ENCODE measurements around the gene CNRIP1. TPM values are rescaled to one million over a fixed set of nuclear protein-coding genes. Genes with fewer than 3 reads are reported as not detected.

The CNRIP1 gene
- total RNA-seq, 1 donor from 2014 or later, result 21.8 TPM

DNA sequence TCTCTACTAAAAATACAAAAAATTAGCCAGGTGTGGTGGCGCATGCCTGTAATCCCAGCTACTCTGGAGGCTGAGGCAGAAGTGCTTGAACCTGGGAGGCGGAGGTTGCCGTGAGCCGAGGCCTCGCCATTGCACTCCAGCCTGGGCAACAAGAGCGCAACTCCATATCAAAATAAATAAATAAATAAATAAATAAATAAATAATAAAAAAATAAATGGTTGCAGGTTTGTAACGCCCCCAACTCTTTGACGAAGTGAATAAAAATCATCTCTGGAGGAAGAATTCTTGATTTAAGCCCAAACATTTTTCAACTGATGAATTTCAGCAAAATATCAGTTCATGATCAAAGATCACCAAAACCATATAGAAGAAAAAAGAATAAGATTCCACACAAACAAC is 13.3 kb upstream of the CNRIP1 start:
- peaks cover 7% of the 10 kb centered on the region for H3K4me1 Mint-ChIP-seq (ENCODE audit: unreplicated experiment)
- no peaks in the 10 kb centered on the region for H3K27me3 Mint-ChIP-seq (ENCODE audit: unreplicated experiment)
- no peak overlapping the region for H3K27ac Mint-ChIP-seq (ENCODE audit: unreplicated experiment)
- TF ChIP-seq, protein P1, sequence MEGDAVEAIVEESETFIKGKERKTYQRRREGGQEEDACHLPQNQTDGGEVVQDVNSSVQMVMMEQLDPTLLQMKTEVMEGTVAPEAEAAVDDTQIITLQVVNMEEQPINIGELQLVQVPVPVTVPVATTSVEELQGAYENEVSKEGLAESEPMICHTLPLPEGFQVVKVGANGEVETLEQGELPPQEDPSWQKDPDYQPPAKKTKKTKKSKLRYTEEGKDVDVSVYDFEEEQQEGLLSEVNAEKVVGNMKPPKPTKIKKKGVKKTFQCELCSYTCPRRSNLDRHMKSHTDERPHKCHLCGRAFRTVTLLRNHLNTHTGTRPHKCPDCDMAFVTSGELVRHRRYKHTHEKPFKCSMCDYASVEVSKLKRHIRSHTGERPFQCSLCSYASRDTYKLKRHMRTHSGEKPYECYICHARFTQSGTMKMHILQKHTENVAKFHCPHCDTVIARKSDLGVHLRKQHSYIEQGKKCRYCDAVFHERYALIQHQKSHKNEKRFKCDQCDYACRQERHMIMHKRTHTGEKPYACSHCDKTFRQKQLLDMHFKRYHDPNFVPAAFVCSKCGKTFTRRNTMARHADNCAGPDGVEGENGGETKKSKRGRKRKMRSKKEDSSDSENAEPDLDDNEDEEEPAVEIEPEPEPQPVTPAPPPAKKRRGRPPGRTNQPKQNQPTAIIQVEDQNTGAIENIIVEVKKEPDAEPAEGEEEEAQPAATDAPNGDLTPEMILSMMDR (IDR thresholded peaks at IDR 0.05; ENCODE audit: unreplicated experiment), result no peak
- H3K9me3 Mint-ChIP-seq (ENCODE audit: unreplicated experiment), result no peaks in the 10 kb centered on the region
- DNase-seq (ENCODE audit: low spot score), result no peak
- H3K4me3 Mint-ChIP-seq (ENCODE audit: unreplicated experiment), result no peak overlapping the region
- H3K36me3 Mint-ChIP-seq (ENCODE audit: low read depth, unreplicated experiment), result no peaks in the 10 kb centered on the region

DNA sequence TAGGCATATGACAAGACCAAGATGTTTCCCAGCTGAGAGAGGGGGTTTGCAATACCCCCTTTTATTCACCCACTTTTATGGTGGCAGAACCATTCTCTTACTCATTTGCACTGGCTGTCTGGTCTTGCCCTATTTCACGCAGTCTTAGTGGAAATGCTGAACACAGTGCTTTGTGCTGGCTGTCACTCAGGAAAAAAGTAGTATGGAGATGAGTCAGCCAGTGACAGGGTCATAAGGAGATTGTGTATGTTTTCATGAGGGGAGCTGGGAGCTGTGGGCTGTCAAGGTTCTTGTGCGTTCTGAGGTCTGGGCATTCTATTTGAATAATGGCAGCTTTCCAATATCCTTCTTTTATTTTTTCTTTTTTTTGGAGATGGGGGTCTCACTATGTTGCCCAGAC is 10.9 kb upstream of the CNRIP1 start:
- Mint-ChIP-seq H3K4me1 (ENCODE audit: unreplicated experiment) (peaks cover 7% of the 10 kb centered on the region), H3K4me3 (ENCODE audit: unreplicated experiment) (no peak overlapping the region), H3K9me3 (ENCODE audit: unreplicated experiment) (no peaks in the 10 kb centered on the region), H3K36me3 (ENCODE audit: low read depth, unreplicated experiment) (no peaks in the 10 kb centered on the region), H3K27ac (ENCODE audit: unreplicated experiment) (no peak overlapping the region), H3K27me3 (ENCODE audit: unreplicated experiment) (no peaks in the 10 kb centered on the region)
- no peak for DNase-seq (ENCODE audit: low spot score)
- TF ChIP-seq, protein P1 (IDR thresholded peaks at IDR 0.05; ENCODE audit: unreplicated experiment), result no peak

DNA sequence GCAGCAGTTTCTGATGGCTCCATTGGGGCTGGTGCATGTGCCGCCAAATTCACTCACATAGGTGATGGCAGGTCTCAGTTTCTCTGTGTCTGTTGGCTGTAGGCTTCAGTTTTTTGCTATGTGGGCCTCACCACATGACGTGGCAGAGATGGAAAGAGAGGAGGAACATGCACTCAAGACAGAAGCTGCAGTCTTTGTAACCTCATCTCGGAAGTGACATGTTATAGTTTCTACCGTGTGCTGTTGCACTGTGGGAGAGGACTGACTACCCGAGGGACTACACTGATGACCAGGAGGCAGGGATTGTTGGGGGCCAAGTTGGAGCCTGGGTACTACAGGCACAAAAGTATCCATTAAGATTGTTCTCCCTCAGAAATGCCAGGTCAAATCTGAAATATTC is 9.2 kb upstream of the CNRIP1 start:
- TF ChIP-seq, protein P1 (IDR thresholded peaks at IDR 0.05; ENCODE audit: unreplicated experiment), result no peak
- Mint-ChIP-seq H3K27me3 (ENCODE audit: unreplicated experiment) (no peaks in the 10 kb centered on the region), H3K4me3 (ENCODE audit: unreplicated experiment) (no peak overlapping the region), H3K9me3 (ENCODE audit: unreplicated experiment) (no peaks in the 10 kb centered on the region), H3K27ac (ENCODE audit: unreplicated experiment) (no peak overlapping the region), H3K4me1 (ENCODE audit: unreplicated experiment) (peaks cover 7% of the 10 kb centered on the region), H3K36me3 (ENCODE audit: low read depth, unreplicated experiment) (no peaks in the 10 kb centered on the region)
- no peak for DNase-seq (ENCODE audit: low spot score)

DNA sequence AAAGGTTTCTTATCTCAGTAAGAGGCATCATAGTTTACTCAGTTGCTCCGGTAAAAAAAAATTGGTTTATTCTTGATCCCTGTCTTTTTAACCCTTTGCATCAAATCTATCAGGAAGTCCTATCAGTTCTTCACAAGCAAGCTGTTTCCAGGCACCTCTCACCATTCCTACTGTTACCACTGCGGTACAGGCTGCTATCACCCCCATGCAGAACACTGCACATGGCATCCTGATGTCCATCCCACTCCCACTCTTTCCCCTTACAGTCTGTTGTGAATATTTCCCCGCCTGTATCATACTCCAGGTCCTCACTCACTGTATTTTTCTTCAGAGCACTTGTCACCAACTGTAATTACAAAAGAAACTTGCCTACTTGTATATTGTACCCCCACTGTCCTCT is 5.3 kb upstream of the CNRIP1 start:
- Mint-ChIP-seq H3K27ac (ENCODE audit: unreplicated experiment) (no peak overlapping the region), H3K36me3 (ENCODE audit: low read depth, unreplicated experiment) (no peaks in the 10 kb centered on the region), H3K27me3 (ENCODE audit: unreplicated experiment) (peaks cover 3% of the 10 kb centered on the region), H3K4me1 (ENCODE audit: unreplicated experiment) (peaks cover 4% of the 10 kb centered on the region), H3K4me3 (ENCODE audit: unreplicated experiment) (no peak overlapping the region), H3K9me3 (ENCODE audit: unreplicated experiment) (no peaks in the 10 kb centered on the region)
- DNase-seq (ENCODE audit: low spot score), result no peak
- TF ChIP-seq, protein P1 (IDR thresholded peaks at IDR 0.05; ENCODE audit: unreplicated experiment), result no peak

DNA sequence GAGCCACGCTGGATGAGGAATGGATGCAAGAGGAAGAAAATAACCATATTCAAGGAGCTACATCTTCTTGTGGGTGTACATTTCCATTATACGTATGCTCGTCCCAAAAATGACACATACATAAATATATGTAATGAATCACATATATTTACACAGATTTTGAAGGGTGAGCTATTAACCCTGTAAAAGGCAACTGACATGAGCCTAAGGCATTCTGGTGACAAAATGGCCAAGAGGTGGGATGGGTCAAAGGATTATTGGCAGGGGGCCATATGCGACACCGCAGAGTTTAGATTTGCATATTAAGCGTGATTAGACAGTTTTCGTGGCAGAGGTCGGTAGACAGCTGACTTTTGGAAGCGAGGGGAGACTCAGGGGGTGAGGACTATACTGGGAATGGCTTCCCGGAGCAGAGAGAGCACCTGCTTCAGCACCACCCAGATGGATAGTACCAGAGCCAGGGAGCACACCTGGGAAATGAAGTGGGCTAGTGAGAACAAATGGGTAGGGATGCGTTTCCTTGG is 431 bp upstream of the CNRIP1 start:
- peaks cover 6% of the 10 kb centered on the region for H3K27me3 Mint-ChIP-seq (ENCODE audit: unreplicated experiment)
- no peaks in the 10 kb centered on the region for H3K9me3 Mint-ChIP-seq (ENCODE audit: unreplicated experiment)
- DNase-seq (ENCODE audit: low spot score), result peak; percentile 30
- TF ChIP-seq, protein P1 (IDR thresholded peaks at IDR 0.05; ENCODE audit: unreplicated experiment), result no peak
- H3K27ac Mint-ChIP-seq (ENCODE audit: unreplicated experiment), result peak overlapping the region; percentile 80
- peaks cover 18% of the 10 kb centered on the region for H3K4me1 Mint-ChIP-seq (ENCODE audit: unreplicated experiment)
- peaks cover 5% of the 10 kb centered on the region for H3K36me3 Mint-ChIP-seq (ENCODE audit: low read depth, unreplicated experiment)
- H3K4me3 Mint-ChIP-seq (ENCODE audit: unreplicated experiment), result peak overlapping the region; percentile 98

Data from endothelial cell (in vitro differentiated cells).